ENCODE data around the gene ERBB2.

ERBB2 gene

DNA sequence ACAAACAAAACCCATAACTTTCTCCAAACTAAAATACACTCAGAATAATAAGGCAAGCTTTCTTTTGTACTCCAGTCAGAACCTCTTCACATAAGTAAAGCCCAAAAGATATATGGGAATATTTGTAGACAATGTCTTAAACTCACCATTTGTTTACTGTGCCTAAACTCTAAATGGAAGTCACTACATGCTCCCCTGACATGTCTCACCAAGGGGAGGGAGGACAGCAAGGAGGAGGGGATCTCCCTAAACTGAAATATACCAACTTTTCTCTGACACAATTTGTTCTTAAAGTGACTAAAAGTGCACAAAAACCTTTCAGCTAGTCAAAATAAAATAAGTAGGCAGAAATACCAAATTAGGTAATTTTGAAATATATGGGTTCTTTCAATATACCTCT is 76.4 kb downstream of the ERBB2 start:
- Histone ChIP-seq H3K9me3 (no peaks in the 10 kb centered on the region; the same call in 1 of the 2 replicates), H3K27me3 (peaks cover 88% of the 10 kb centered on the region), H3K4me1 (no peaks in the 10 kb centered on the region), H3K4me3 (ENCODE audit: low read depth, low read length) (no peak overlapping the region), H3K36me3 (no peaks in the 10 kb centered on the region)
- TF ChIP-seq, protein P1, sequence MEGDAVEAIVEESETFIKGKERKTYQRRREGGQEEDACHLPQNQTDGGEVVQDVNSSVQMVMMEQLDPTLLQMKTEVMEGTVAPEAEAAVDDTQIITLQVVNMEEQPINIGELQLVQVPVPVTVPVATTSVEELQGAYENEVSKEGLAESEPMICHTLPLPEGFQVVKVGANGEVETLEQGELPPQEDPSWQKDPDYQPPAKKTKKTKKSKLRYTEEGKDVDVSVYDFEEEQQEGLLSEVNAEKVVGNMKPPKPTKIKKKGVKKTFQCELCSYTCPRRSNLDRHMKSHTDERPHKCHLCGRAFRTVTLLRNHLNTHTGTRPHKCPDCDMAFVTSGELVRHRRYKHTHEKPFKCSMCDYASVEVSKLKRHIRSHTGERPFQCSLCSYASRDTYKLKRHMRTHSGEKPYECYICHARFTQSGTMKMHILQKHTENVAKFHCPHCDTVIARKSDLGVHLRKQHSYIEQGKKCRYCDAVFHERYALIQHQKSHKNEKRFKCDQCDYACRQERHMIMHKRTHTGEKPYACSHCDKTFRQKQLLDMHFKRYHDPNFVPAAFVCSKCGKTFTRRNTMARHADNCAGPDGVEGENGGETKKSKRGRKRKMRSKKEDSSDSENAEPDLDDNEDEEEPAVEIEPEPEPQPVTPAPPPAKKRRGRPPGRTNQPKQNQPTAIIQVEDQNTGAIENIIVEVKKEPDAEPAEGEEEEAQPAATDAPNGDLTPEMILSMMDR (IDR thresholded peaks at IDR 0.05; ENCODE audit: low read depth, low read length), result no peak
- no peak for DNase-seq

DNA sequence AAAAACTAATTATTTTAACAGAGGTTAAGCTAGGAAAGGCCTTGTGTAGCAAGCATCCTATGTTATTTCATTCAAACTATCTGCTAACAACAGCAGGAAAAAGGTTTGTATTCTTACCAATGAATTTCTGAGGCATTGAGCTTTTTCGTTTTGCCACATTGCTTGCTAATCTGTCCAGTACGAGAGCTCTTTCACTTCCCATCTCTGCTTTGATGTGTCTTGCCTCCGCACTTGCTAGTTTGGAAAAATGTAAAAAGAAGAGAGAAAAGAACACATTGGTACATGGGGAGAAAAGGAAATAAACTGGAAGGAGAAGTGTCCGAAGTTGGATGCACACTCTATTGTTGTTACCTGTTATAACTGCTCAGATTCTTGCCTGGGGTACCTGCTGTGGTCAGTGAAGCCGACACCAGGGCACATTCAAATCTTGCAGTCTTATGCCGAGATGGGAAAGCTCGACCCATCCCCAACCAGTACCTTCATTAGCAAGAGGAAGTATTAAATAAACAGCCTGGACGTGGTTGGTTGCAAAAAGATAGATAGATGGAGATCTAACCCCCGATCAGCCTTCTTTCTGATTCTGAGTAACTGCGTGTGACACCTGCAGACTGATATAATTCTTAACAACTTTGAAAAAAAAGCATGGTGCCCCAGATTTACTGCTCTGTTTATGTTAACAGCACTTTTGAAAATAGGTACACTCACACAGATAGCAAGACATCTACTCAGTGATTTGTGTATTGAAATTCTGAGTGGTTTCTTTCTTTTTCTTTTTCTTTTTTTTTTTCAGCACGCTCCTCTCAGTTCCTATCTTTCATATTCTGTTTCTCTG is 77.9 kb downstream of the ERBB2 start:
- DNase-seq, result no peak
- Histone ChIP-seq H3K27me3 (peaks cover 95% of the 10 kb centered on the region), H3K36me3 (no peaks in the 10 kb centered on the region), H3K4me3 (ENCODE audit: low read depth, low read length) (no peak overlapping the region), H3K9me3 (no peaks in the 10 kb centered on the region; the same call in 1 of the 2 replicates), H3K4me1 (no peaks in the 10 kb centered on the region)
- TF ChIP-seq, protein P1 (IDR thresholded peaks at IDR 0.05; ENCODE audit: low read depth, low read length), result no peak
